ENCODE measurements around the gene SNX14.

DNA sequence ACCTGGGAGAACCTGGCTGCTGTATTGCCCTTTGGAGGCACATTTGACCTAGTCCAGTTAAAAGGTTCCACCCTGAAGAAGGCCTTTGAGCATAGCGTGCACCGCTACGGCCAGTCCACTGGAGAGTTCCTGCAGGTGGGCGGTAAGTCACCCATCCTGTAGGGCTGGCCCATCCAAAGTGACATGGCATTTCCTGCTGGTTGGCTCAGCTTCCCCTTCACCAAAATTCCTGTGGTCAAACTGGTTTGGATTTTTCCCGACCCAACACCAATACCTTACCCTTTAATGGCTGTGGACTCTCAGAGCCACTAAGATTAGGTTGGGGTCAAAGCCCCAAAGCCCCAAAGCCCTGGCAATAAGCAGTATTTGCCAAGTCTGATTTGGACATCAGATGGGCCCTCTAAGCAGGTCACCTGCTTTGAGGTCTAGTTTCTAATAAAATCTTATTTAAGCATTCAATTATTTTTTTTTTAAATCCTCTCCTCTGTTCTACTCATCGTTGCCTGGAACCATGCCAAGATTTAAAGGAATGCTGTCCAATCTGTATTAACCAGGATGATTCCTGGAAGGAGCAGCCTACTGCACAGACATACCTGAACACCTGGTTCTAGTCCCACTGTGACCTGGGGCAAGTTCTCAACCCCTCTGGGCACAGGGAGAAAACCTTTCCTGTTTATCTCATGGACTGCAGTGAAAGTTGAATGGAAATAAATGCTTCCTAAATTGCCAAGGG is 103.0 kb downstream of the SNX14 start:
- no peak for TF ChIP-seq SMC3 (IDR thresholded peaks at IDR 0.05; ENCODE audit: low read depth, low read length)
- TF ChIP-seq, protein P1, sequence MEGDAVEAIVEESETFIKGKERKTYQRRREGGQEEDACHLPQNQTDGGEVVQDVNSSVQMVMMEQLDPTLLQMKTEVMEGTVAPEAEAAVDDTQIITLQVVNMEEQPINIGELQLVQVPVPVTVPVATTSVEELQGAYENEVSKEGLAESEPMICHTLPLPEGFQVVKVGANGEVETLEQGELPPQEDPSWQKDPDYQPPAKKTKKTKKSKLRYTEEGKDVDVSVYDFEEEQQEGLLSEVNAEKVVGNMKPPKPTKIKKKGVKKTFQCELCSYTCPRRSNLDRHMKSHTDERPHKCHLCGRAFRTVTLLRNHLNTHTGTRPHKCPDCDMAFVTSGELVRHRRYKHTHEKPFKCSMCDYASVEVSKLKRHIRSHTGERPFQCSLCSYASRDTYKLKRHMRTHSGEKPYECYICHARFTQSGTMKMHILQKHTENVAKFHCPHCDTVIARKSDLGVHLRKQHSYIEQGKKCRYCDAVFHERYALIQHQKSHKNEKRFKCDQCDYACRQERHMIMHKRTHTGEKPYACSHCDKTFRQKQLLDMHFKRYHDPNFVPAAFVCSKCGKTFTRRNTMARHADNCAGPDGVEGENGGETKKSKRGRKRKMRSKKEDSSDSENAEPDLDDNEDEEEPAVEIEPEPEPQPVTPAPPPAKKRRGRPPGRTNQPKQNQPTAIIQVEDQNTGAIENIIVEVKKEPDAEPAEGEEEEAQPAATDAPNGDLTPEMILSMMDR (IDR thresholded peaks at IDR 0.05): no peak
- no peak for TF ChIP-seq RXRA (IDR thresholded peaks at IDR 0.05; ENCODE audit: borderline replicate concordance, low read depth)
- peak; percentile 23 to 62; a peak in 2 of 4 replicates for TF ChIP-seq EP300 (IDR thresholded peaks at IDR 0.05; ENCODE audit: borderline replicate concordance in 1 of 2, low read depth in 1 of 2, low read length in 1 of 2)
- TF ChIP-seq POLR2AphosphoS5 (IDR thresholded peaks at IDR 0.05; ENCODE audit: low read depth, low read length): peak; percentile 17; the same call in 1 of the 2 replicates
- TF ChIP-seq EZH2phosphoT487 (IDR thresholded peaks at IDR 0.05; ENCODE audit: borderline replicate concordance, low read depth): no peak
- no peak for TF ChIP-seq RAD21 (IDR thresholded peaks at IDR 0.05; ENCODE audit: low read length)

Measured in SK-N-SH (cell line).